Measurements from ENCODE around the gene COL12A1. TPM values are rescaled to one million over a fixed set of nuclear protein-coding genes. Genes with fewer than 3 reads are reported as not detected.

The COL12A1 gene
- total and polyA plus RNA-seq, 3 experiments from 2014 or later = not detected

GRCh38 chr6:75235271-75235670, 29.4 kb upstream of the COL12A1 start:
- H3K4me3 Mint-ChIP-seq = no peak overlapping the region
- Histone ChIP-seq H3K27me3 (ENCODE audit: insufficient read depth, low read length, poor library complexity, severe bottlenecking) (no peaks in the 10 kb centered on the region), H3K9me3 (ENCODE audit: low read length) (no peaks in the 10 kb centered on the region), H3K36me3 (ENCODE audit: insufficient read depth, low read length) (peaks cover 4% of the 10 kb centered on the region), H3K4me1 (ENCODE audit: insufficient read depth, low read length) (no peaks in the 10 kb centered on the region), H3K4me3 (ENCODE audit: low read length) (no peak overlapping the region), H3K27ac (ENCODE audit: low read depth, low read length) (no peak overlapping the region)
- POLR2A ChIA-PET = no interaction called here
- peaks cover 0 to 12% (median 0%) of the 10 kb centered on the region in 3 donors for H3K4me1 Mint-ChIP-seq
- no peaks in the 10 kb centered on the region for H3K27me3 Mint-ChIP-seq
- CTCF ChIA-PET = interaction anchor here (1.0 to 1.1 kb wide), 2 partner anchors 9 to 24 kb away, joined by 3 to 5 read pairs; partner anchors contain the start of gene COX7A2
- peak overlapping the region in 5 of 8 donors; percentile 8 to 75 (median 30) for H3K27ac Mint-ChIP-seq
- peaks cover 0 to 46% (median 0%) of the 10 kb centered on the region in 3 donors for H3K36me3 Mint-ChIP-seq
- no peak for DNase-seq
- H3K9me3 Mint-ChIP-seq = no peaks in the 10 kb centered on the region

- Histone ChIP-seq H3K4me1 (ENCODE audit: insufficient read depth, low read length) (no peaks in the 10 kb centered on the region), H3K27me3 (ENCODE audit: insufficient read depth, low read length, poor library complexity, severe bottlenecking) (no peaks in the 10 kb centered on the region), H3K9me3 (ENCODE audit: low read length) (no peaks in the 10 kb centered on the region), H3K27ac (ENCODE audit: low read depth, low read length) (no peak overlapping the region), H3K36me3 (ENCODE audit: insufficient read depth, low read length) (peaks cover 4% of the 10 kb centered on the region), H3K4me3 (ENCODE audit: low read length) (no peak overlapping the region)
- CTCF ChIA-PET = interaction anchor here (1.1 kb wide), 1 partner anchor 10 kb away, joined by 3 read pairs; the partner anchor contains the start of gene COX7A2
- POLR2A ChIA-PET = no interaction called here
- DNase-seq = no peak
- Mint-ChIP-seq H3K36me3 (peaks cover 0 to 37% (median 0%) of the 10 kb centered on the region in 3 donors), H3K9me3 (no peaks in the 10 kb centered on the region), H3K27me3 (no peaks in the 10 kb centered on the region), H3K4me1 (peaks cover 0 to 4% (median 0%) of the 10 kb centered on the region in 3 donors), H3K4me3 (no peak overlapping the region), H3K27ac (no peak overlapping the region)
Measured at GRCh38 chr6:75234126-75234865, 28.4 kb upstream of the COL12A1 start.

GRCh38 chr6:75233092-75233615, 27.3 kb upstream of the COL12A1 start:
- peaks cover 0 to 30% (median 0%) of the 10 kb centered on the region in 3 donors for H3K36me3 Mint-ChIP-seq
- H3K27ac ChIP-seq (ENCODE audit: low read depth, low read length) = no peak overlapping the region
- H3K4me3 Mint-ChIP-seq = no peak overlapping the region
- no peaks in the 10 kb centered on the region for H3K9me3 ChIP-seq (ENCODE audit: low read length)
- no peak overlapping the region for H3K27ac Mint-ChIP-seq
- H3K4me1 ChIP-seq (ENCODE audit: insufficient read depth, low read length) = no peaks in the 10 kb centered on the region
- peaks cover 4% of the 10 kb centered on the region for H3K36me3 ChIP-seq (ENCODE audit: insufficient read depth, low read length)
- no peaks in the 10 kb centered on the region for H3K9me3 Mint-ChIP-seq
- ChIA-PET CTCF (no interaction called here), POLR2A (no interaction called here)
- no peaks in the 10 kb centered on the region for H3K4me1 Mint-ChIP-seq
- H3K27me3 ChIP-seq (ENCODE audit: insufficient read depth, low read length, poor library complexity, severe bottlenecking) = no peaks in the 10 kb centered on the region
- no peaks in the 10 kb centered on the region for H3K27me3 Mint-ChIP-seq
- DNase-seq = no peak
- no peak overlapping the region for H3K4me3 ChIP-seq (ENCODE audit: low read length)

GRCh38 chr6:75230484-75231325, 24.9 kb upstream of the COL12A1 start:
- Histone ChIP-seq H3K9me3 (ENCODE audit: low read length) (no peaks in the 10 kb centered on the region), H3K4me1 (ENCODE audit: insufficient read depth, low read length) (no peaks in the 10 kb centered on the region), H3K27me3 (ENCODE audit: insufficient read depth, low read length, poor library complexity, severe bottlenecking) (no peaks in the 10 kb centered on the region), H3K27ac (ENCODE audit: low read depth, low read length) (no peak overlapping the region), H3K36me3 (ENCODE audit: insufficient read depth, low read length) (no peaks in the 10 kb centered on the region), H3K4me3 (ENCODE audit: low read length) (no peak overlapping the region)
- no peak overlapping the region for H3K4me3 Mint-ChIP-seq
- peaks cover 0 to 7% (median 0%) of the 10 kb centered on the region in 3 donors for H3K36me3 Mint-ChIP-seq
- H3K4me1 Mint-ChIP-seq = peaks cover 0 to 4% (median 3%) of the 10 kb centered on the region in 3 donors
- H3K9me3 Mint-ChIP-seq = no peaks in the 10 kb centered on the region
- CTCF ChIA-PET = no interaction called here
- H3K27me3 Mint-ChIP-seq = no peaks in the 10 kb centered on the region
- POLR2A ChIA-PET = no interaction called here
- DNase-seq = no peak
- H3K27ac Mint-ChIP-seq = no peak overlapping the region

GRCh38 chr6:75224303-75224926, 18.6 kb upstream of the COL12A1 start:
- Histone ChIP-seq H3K27ac (ENCODE audit: low read depth, low read length) (no peak overlapping the region), H3K27me3 (ENCODE audit: insufficient read depth, low read length, poor library complexity, severe bottlenecking) (no peaks in the 10 kb centered on the region), H3K4me1 (ENCODE audit: insufficient read depth, low read length) (no peaks in the 10 kb centered on the region), H3K36me3 (ENCODE audit: insufficient read depth, low read length) (no peaks in the 10 kb centered on the region), H3K9me3 (ENCODE audit: low read length) (no peaks in the 10 kb centered on the region), H3K4me3 (ENCODE audit: low read length) (no peak overlapping the region)
- CTCF ChIA-PET = interaction anchor here (1.5 kb wide), 1 partner anchor 15 kb away, joined by 4 read pairs; no protein-coding TSS in a partner anchor
- Mint-ChIP-seq H3K4me1 (peaks cover 0 to 4% (median 3%) of the 10 kb centered on the region in 3 donors), H3K27me3 (peaks cover 12 to 41% of the 10 kb centered on the region in 2 donors), H3K9me3 (no peaks in the 10 kb centered on the region), H3K4me3 (no peak overlapping the region), H3K27ac (no peak overlapping the region), H3K36me3 (no peaks in the 10 kb centered on the region)
- POLR2A ChIA-PET = no interaction called here
- DNase-seq = no peak

- H3K27me3 Mint-ChIP-seq = peaks cover 15 to 45% of the 10 kb centered on the region in 2 donors
- peaks cover 0 to 4% (median 3%) of the 10 kb centered on the region in 3 donors for H3K4me1 Mint-ChIP-seq
- POLR2A ChIA-PET = no interaction called here
- no peaks in the 10 kb centered on the region for H3K36me3 Mint-ChIP-seq
- no peaks in the 10 kb centered on the region for H3K36me3 ChIP-seq (ENCODE audit: insufficient read depth, low read length)
- CTCF ChIA-PET = interaction anchor here (1.5 kb wide), 1 partner anchor 14 kb away, joined by 4 read pairs; no protein-coding TSS in a partner anchor
- no peak overlapping the region for H3K4me3 ChIP-seq (ENCODE audit: low read length)
- H3K4me1 ChIP-seq (ENCODE audit: insufficient read depth, low read length) = no peaks in the 10 kb centered on the region
- H3K27me3 ChIP-seq (ENCODE audit: insufficient read depth, low read length, poor library complexity, severe bottlenecking) = no peaks in the 10 kb centered on the region
- H3K27ac Mint-ChIP-seq = no peak overlapping the region
- no peak overlapping the region for H3K4me3 Mint-ChIP-seq
- no peaks in the 10 kb centered on the region for H3K9me3 Mint-ChIP-seq
- H3K9me3 ChIP-seq (ENCODE audit: low read length) = no peaks in the 10 kb centered on the region
- no peak overlapping the region for H3K27ac ChIP-seq (ENCODE audit: low read depth, low read length)
- DNase-seq = no peak
Measured at GRCh38 chr6:75223428-75223827, 17.6 kb upstream of the COL12A1 start.

GRCh38 chr6:75222261-75222660, 16.4 kb upstream of the COL12A1 start:
- H3K9me3 Mint-ChIP-seq = no peaks in the 10 kb centered on the region
- Histone ChIP-seq H3K36me3 (ENCODE audit: insufficient read depth, low read length) (no peaks in the 10 kb centered on the region), H3K27me3 (ENCODE audit: insufficient read depth, low read length, poor library complexity, severe bottlenecking) (no peaks in the 10 kb centered on the region), H3K4me1 (ENCODE audit: insufficient read depth, low read length) (no peaks in the 10 kb centered on the region), H3K27ac (ENCODE audit: low read depth, low read length) (no peak overlapping the region), H3K9me3 (ENCODE audit: low read length) (no peaks in the 10 kb centered on the region), H3K4me3 (ENCODE audit: low read length) (no peak overlapping the region)
- H3K4me3 Mint-ChIP-seq = no peak overlapping the region
- H3K4me1 Mint-ChIP-seq = peaks cover 0 to 4% (median 3%) of the 10 kb centered on the region in 3 donors
- ChIA-PET CTCF (no interaction called here), POLR2A (no interaction called here)
- H3K27me3 Mint-ChIP-seq = peaks cover 23 to 56% of the 10 kb centered on the region in 2 donors
- DNase-seq = no peak
- no peaks in the 10 kb centered on the region for H3K36me3 Mint-ChIP-seq
- no peak overlapping the region for H3K27ac Mint-ChIP-seq
